Neural progenitor cell (in vitro differentiated cells): ENCODE measurements around the gene MCUB. TPM values are rescaled to one million over a fixed set of nuclear protein-coding genes. Genes with fewer than 3 reads are reported as not detected.

Experiments
- DNase-seq: peaks from one replicate; pipeline ENCODE4 v3.0.0-alpha.2; 2016; ENCODE audit warnings: low spot score
- H2AFZ ChIP-seq: fragments of 200-600 bp; sonication (generic); replicated peaks from 2 replicates; pipeline ENCODE4 v1.6.1; 2016; ENCODE audit warnings: antibody characterized with exemption
- H3F3A ChIP-seq: fragments of 200-600 bp; sonication (generic); 2 replicates; pipeline ENCODE4 v1.6.1; 2016; ENCODE audit warnings: antibody characterized with exemption, low read depth
- H3K27ac ChIP-seq: fragments of 200-600 bp; sonication (generic); 2 replicates; pipeline ENCODE4 v1.5.1; 2016; ENCODE audit warnings: mild to moderate bottlenecking
- H3K27me3 ChIP-seq: fragments of 200-600 bp; sonication (generic); 2 replicates; pipeline ENCODE4 v1.6.1; 2016; ENCODE audit warnings: mild to moderate bottlenecking, moderate library complexity
- H3K36me3 ChIP-seq: fragments of 200-600 bp; sonication (generic); 2 replicates; pipeline ENCODE4 v1.5.1; 2016
- H3K4me1 ChIP-seq: fragments of 200-600 bp; sonication (generic); 2 replicates; pipeline ENCODE4 v1.6.1; 2016; ENCODE audit warnings: mixed run types
- H3K4me2 ChIP-seq: fragments of 200-600 bp; sonication (generic); 2 replicates; pipeline ENCODE4 v1.6.1; 2016
- H3K4me3 ChIP-seq: fragments of 200-600 bp; sonication (generic); 2 replicates; pipeline ENCODE4 v1.5.1; 2016
- H3K79me2 ChIP-seq: fragments of 200-600 bp; sonication (generic); 2 replicates; pipeline ENCODE4 v1.6.1; 2016; ENCODE audit warnings: low read depth
- H3K9ac ChIP-seq: fragments of 200-600 bp; sonication (generic); 2 replicates; pipeline ENCODE4 v1.6.1; 2016
- H3K9me3 ChIP-seq: fragments of 200-600 bp; sonication (generic); 2 replicates; pipeline ENCODE4 v1.5.1; 2016; ENCODE audit warnings: low read depth
- H4K20me1 ChIP-seq: fragments of 200-600 bp; sonication (generic); 2 replicates; pipeline ENCODE4 v1.6.1; 2016; ENCODE audit warnings: low read depth
- H3K27ac Mint-ChIP-seq: 3 replicates; pipeline ENCODE4 v1.8.0; 2021; ENCODE audit warnings: mixed read lengths
- H3K27me3 Mint-ChIP-seq: 2 replicates; pipeline ENCODE4 v1.8.0; 2022; ENCODE audit warnings: low read depth, mild to moderate bottlenecking, inconsistent platforms, moderate library complexity, mixed read lengths; ENCODE audit not compliant: insufficient read depth
- H3K36me3 Mint-ChIP-seq: 3 replicates; pipeline ENCODE4 v1.8.0; 2021; ENCODE audit warnings: mixed read lengths
- H3K4me1 Mint-ChIP-seq: 3 replicates; pipeline ENCODE4 v1.8.0; 2021; ENCODE audit warnings: mixed read lengths
- H3K4me3 Mint-ChIP-seq: 3 replicates; pipeline ENCODE4 v1.8.0; 2021; ENCODE audit warnings: mild to moderate bottlenecking, moderate library complexity, mixed read lengths
- H3K9me3 Mint-ChIP-seq: 3 replicates; pipeline ENCODE4 v1.8.0; 2020; ENCODE audit warnings: mixed read lengths
- CTCF ChIP-seq: fragments of 200-600 bp; sonication (generic); IDR thresholded peaks from 2 replicates; pipeline ENCODE4 v1.5.1; 2017; ENCODE audit warnings: antibody characterized with exemption, mild to moderate bottlenecking
- EZH2 ChIP-seq: fragments of 200-600 bp; sonication (generic); IDR thresholded peaks from 2 replicates; pipeline ENCODE4 v1.6.1; 2017; ENCODE audit warnings: antibody characterized with exemption, mild to moderate bottlenecking, moderate library complexity
- EZH2phosphoT487 ChIP-seq: fragments of 200-600 bp; sonication (generic); IDR thresholded peaks from 2 replicates; pipeline ENCODE4 v1.6.1; 2017; ENCODE audit warnings: antibody characterized with exemption
- total RNA-seq: library from RNA; depleted of rRNA; stranded (reverse); fragments of >200 nt; gene quantifications from 2 replicates; pipeline ENCODE4 v1.2.3, GENCODE V29; 2015; ENCODE audit warnings: low replicate concordance

The MCUB gene
- total RNA-seq, 1 donor from 2014 or later, result 30.5 TPM

- Mint-ChIP-seq H3K36me3 (peaks cover 12% of the 10 kb centered on the region), H3K4me3 (no peak overlapping the region), H3K27me3 (no peaks in the 10 kb centered on the region), H3K27ac (no peak overlapping the region), H3K4me1 (no peaks in the 10 kb centered on the region), H3K9me3 (no peaks in the 10 kb centered on the region)
- H3K4me1 ChIP-seq, result no peaks in the 10 kb centered on the region
- H3K36me3 ChIP-seq, result peaks cover 3% of the 10 kb centered on the region
- H3K9me3 ChIP-seq, result no peaks in the 10 kb centered on the region
- H3K79me2 ChIP-seq, result peaks cover 1% of the 10 kb centered on the region
- DNase-seq, result no peak
- no peak overlapping the region for H3K4me2 ChIP-seq
- H4K20me1 ChIP-seq, result no peaks in the 10 kb centered on the region
- H3K9ac ChIP-seq, result no peak overlapping the region
- H2AFZ ChIP-seq, result no peak overlapping the region
- no peak for TF ChIP-seq EZH2phosphoT487
- no peak for TF ChIP-seq CTCF
- TF ChIP-seq EZH2, result no peak
- no peaks in the 10 kb centered on the region for H3F3A ChIP-seq
- H3K4me3 ChIP-seq, result no peak overlapping the region
- H3K27ac ChIP-seq, result no peak overlapping the region
- H3K27me3 ChIP-seq, result no peaks in the 10 kb centered on the region
Observed at GRCh38 chr4:109713500-109713899, 153.5 kb downstream of the MCUB start.

- H2AFZ ChIP-seq, result no peak overlapping the region
- no peak overlapping the region for H3K27ac Mint-ChIP-seq
- H4K20me1 ChIP-seq, result no peaks in the 10 kb centered on the region
- H3K4me3 ChIP-seq, result no peak overlapping the region
- H3K4me3 Mint-ChIP-seq, result no peak overlapping the region
- H3K27me3 Mint-ChIP-seq, result no peaks in the 10 kb centered on the region
- H3K9me3 Mint-ChIP-seq, result no peaks in the 10 kb centered on the region
- H3K36me3 ChIP-seq, result peaks cover 3% of the 10 kb centered on the region
- TF ChIP-seq EZH2phosphoT487 (no peak), CTCF (no peak), EZH2 (no peak)
- H3K9ac ChIP-seq, result no peak overlapping the region
- H3K36me3 Mint-ChIP-seq, result peaks cover 10% of the 10 kb centered on the region
- H3K9me3 ChIP-seq, result no peaks in the 10 kb centered on the region
- peaks cover 15% of the 10 kb centered on the region for H3K79me2 ChIP-seq
- H3K4me1 Mint-ChIP-seq, result no peaks in the 10 kb centered on the region
- no peak overlapping the region for H3K4me2 ChIP-seq
- H3K27me3 ChIP-seq, result no peaks in the 10 kb centered on the region
- H3F3A ChIP-seq, result no peaks in the 10 kb centered on the region
- H3K27ac ChIP-seq, result no peak overlapping the region
- DNase-seq, result no peak
- H3K4me1 ChIP-seq, result no peaks in the 10 kb centered on the region
Observed at GRCh38 chr4:109718759-109719158, 158.7 kb downstream of the MCUB start.

- H3K27me3 Mint-ChIP-seq, result no peaks in the 10 kb centered on the region
Observed at GRCh38 chr4:109719604-109720003, 159.6 kb downstream of the MCUB start.

More at GRCh38 chr4:109719604-109720003, 159.6 kb downstream of the MCUB start:
- H3K4me3 ChIP-seq, result no peak overlapping the region
- H3K4me1 Mint-ChIP-seq, result no peaks in the 10 kb centered on the region
- no peaks in the 10 kb centered on the region for H3K4me1 ChIP-seq
- no peak overlapping the region for H3K9ac ChIP-seq
- H4K20me1 ChIP-seq, result no peaks in the 10 kb centered on the region
- H2AFZ ChIP-seq, result no peak overlapping the region
- H3K36me3 Mint-ChIP-seq, result peaks cover 10% of the 10 kb centered on the region
- DNase-seq, result no peak
- no peaks in the 10 kb centered on the region for H3K36me3 ChIP-seq
- H3K9me3 ChIP-seq, result no peaks in the 10 kb centered on the region
- no peaks in the 10 kb centered on the region for H3K9me3 Mint-ChIP-seq
- H3K27me3 ChIP-seq, result no peaks in the 10 kb centered on the region
- H3K27ac ChIP-seq, result no peak overlapping the region
- H3K27ac Mint-ChIP-seq, result no peak overlapping the region
- H3K79me2 ChIP-seq, result peaks cover 17% of the 10 kb centered on the region
- no peak overlapping the region for H3K4me3 Mint-ChIP-seq
- no peak overlapping the region for H3K4me2 ChIP-seq
- no peaks in the 10 kb centered on the region for H3F3A ChIP-seq
- no peak for TF ChIP-seq EZH2phosphoT487
- no peak for TF ChIP-seq EZH2
- no peak for TF ChIP-seq CTCF
